ENCODE measurements around the gene LRTM1.
A peak's percentile ranks its signal among the peaks of the same experiment; 100 is the strongest.

The LRTM1 gene

DNA sequence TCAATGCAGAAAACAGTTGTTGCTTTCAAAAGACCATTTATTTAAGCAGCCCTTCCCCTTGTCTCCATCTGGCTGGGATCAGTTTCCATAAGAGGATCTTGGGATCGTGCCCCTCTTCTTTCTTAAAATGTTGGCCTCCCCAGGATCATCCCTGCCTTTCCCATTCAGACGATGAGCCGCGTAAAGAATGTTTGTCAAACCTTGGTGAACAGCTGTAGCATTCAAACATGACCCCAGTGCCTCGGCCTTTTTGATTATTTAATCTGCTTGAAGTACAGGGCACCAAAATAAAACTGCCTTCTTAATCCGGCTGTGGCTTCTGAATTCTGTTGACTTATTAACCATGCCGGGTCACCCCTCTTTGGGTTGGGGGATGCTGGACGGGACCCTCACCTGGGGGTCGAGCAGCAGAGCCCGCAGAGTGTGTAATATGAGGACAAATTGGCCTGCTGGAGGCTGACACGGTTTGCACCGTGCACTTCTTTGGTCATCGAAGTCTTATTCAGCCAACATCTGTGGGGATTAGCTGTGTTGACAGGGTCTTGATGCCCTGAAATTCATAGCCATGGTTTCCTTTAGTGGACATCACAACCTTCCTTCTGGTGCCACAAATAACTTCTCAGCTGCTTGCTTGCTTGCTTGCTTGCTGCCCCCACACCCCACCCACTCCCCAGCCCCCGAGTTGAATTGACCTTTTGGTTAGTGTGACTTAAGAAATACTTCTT, at the start of gene LRTM1:
TSS of gene LRTM1 (minus strand) at position 14 of the 725 bp plus-strand sequence. CDS start 148 bp downstream, outside the sequence.
- no peak for DNase-seq

DNA sequence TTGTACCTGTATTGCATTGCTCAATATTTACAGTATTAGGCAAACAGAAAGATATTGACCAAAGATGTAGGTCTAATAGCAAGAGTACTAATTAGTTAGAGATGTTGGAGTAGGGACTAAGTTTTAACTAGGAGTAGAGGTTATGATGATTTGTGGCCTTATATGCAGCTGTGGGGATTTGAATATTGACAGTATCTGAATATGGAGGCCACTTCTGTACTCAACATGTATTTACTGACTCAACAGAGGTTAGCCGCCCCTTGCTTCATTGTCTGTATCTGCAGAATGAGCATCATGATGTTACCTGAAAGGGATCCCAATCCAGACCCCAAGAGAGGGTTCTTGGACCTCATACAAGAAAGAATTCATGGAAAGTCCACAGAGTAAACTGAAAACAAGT, 49.6 kb upstream of the LRTM1 start:
- no peak for DNase-seq

DNA sequence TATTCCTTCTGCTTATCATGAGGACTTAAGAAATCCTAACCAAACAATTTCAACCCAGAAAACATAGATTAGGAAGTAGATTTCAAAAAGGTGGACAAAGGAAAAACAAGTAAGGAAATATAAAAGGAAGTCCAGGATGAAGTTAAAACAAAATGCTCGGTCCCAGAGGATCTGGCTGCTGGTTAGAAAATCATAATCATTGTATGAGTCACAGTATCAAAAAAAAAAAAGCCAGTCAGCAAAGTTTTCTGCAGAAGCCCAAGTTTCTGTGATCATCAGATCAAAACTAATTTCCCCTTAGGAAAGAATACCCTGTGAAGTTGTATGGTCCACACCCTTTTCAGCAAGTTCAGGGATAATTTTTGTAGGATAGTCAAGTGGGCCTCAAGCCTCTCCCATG, 43.0 kb upstream of the LRTM1 start:
- no peak for DNase-seq

DNA sequence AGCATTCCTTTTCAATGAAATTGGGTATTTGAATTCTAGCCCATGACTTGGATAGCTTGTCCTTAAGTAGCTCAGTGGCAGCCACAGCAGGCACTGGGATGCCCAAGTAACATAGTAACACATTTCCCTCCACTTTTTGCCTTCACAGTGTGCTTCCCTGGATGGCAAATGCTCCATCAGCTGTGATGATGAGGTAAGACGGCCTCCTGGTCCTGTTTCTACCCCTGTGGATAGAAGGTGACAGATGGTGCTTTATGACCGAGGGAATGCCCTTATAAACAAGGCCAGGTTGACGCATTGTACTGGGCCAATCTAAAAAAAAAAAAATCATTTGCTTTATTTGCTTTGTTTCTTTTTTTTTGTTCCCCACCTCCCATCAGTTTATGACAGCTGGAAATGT, 41.8 kb upstream of the LRTM1 start:
- no peak for DNase-seq

DNA sequence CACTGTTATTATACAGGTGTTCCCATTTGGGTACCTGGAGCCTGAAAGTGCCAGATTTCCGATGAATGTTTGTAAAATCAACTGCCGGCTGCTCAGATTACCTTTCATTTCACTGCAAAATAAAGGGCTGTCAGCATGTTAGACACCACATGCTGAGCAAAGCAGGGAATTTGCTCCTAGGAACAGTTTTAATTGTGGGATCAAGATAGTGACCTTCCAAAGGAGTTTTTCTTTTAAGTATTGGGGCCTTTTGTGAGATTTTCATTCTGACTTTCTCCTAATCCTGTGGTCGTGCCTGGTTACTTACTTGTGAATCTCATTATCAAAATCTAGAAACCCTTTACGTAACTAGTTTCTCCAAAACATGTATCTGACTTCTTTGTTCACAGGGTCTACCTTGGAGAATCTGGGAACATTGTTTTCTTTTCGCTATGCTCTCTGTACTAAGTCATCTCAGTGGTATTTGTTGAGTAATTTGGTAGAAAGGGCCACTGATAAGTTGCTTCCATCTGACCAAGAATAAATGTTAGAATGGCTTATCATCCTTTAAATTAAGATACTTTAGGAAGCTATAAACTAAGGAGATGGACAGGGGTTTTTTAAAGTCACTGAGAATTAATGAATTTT, 40.8 kb upstream of the LRTM1 start:
- no peak for DNase-seq

DNA sequence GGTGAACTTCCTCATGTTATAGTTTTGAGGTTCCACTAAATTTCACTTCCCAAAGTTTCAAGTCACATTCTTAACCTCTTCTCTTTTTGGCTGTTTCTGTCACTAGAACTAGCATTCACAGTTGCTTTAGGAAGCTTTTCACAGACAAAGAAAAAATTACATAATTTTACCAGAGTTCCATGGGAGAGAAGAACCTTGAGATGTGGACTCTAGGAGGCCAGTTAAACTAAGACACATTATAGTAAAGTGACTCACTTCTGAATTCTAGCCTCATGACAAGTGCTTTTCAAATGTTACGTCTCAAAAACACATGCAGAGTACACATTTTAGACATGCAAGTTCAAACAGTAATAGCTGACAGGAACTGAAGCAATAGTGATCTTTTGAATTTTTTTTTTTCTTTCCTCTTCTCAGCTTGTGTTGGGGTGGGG, 39.9 kb upstream of the LRTM1 start:
- no peak for DNase-seq

DNA sequence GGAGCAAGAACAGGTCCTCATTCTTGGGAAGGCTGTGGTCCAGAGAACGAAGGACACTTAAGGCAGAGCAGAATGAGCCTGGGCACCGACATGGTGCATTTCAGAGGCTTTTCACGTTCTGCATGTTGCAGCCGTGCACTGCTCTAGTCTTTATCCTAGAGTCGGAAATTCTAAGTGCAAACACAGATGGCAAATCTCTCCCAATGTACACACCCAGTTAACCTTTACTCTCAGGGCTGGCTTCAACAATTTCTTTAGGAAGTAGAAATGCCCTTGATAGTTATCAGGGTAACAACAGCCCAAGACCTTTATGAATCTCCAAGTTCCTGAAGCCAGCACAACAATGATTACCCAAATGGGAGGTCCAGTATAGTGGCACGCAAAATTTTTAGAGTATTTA, 39.1 kb upstream of the LRTM1 start:
- DNase-seq, result no peak

DNA sequence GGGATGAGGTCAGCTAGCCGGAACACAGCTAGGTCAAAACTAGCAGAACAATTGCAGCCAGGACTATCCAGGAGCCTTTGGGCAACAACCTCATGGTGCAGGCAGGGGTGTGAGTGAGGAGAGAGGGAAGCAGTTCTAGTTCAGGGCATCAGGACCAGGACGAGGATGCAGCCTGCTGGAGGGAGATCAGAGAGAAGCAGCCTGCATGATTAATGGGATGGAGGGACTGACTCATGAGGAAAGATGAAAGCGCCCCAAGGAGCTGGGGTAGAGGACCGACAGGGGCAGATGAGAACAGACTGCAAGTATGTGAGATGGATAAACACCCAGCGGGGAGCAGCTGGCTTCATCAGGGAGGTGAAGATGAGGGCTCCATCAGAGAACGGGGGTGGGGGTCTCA, 37.9 kb upstream of the LRTM1 start:
- no peak for DNase-seq

DNA sequence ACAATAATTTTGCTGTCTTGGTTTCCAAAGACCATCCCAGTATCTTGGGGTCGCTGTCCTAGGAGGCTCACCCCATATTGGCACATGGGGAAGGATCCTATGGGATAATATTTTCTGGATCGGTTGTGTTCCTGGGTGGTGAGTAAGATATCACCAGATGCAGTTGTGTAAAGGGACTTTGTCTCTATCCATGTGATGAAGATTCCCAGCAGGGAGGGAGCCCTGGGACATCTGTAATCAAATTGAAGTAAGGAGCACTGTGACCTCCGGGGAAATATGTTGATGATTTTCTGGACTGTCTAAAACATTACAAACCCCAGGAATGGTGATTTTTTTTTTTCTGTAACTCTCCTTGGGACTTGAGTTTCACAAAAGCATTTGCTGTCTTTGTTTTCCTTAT, 36.2 kb upstream of the LRTM1 start:
- DNase-seq, result no peak

DNA sequence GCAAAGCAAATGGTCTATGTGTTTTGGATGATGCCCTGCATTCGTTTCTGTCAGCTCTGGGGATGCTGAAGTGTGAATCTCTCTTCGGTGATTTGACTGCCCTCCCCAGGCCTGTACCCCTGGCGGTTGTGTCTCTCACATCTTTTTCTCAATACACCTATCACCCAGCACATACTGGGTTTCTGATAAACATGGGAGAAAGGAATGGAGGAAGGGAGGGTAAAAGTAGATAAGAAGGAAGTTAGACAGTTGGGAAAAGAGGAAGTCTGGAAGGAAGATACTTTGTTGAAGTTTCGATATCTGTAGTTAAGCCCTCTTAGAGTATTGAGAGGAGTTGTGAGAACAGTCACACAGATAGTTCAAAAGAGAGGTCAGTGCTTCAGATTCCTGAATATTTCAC, 35.8 kb upstream of the LRTM1 start:
- no peak for DNase-seq

DNA sequence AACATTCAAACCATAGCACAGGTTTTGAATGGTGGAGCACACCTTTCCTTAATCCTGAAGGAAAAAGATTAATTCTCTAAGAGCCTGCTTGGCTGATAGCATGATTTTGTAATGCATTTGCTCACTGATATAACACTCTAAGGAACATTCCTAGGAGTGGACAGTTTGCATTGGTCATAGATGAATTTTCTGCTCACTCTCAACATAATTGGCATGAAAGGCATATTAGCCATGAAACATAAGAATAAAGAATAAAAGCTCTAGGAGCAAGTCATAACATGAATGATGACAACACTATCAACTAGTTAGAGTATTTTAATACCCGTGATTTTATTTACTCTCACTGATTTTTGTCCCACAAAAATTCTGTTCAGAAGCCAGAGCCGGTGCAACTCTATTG, 34.3 kb upstream of the LRTM1 start:
- no peak for DNase-seq

DNA sequence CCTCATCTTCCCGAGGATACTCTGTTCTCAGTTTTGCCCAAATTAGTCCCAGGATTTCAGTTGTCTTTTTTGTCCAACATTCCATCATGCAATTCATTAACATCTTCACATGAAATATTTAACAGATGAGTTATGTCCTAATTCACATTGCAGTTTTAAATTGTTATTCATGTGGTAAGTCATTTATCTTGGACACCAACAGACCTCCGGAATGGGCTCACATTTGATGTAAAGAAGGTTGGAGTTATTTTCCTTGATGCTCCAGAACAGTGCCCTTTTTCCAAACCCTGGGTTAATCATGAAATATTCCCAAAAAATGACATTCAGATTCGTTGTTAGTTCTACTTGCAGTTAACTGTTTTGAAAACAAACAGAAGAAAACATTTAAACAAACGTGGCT, 32.8 kb upstream of the LRTM1 start:
- no peak for DNase-seq

DNA sequence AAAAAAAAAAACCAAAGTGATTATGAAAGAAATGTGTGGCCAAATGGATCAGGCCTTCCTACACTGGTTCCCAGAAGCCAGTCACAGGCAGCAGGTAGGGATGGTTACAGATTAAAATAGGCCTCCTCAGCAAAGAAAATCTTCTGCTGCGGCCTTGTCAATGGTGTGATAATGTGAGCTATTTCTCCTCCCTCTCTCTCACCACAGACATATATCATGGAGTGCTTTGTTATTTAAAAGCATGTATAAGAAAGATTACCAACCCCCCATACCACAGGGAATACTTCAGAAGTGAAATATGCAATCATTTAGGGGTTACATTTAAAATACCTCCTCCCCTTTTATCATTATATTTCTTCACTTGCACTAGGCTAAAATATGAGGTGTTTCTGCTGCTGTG, 32.2 kb upstream of the LRTM1 start:
- no peak for DNase-seq

DNA sequence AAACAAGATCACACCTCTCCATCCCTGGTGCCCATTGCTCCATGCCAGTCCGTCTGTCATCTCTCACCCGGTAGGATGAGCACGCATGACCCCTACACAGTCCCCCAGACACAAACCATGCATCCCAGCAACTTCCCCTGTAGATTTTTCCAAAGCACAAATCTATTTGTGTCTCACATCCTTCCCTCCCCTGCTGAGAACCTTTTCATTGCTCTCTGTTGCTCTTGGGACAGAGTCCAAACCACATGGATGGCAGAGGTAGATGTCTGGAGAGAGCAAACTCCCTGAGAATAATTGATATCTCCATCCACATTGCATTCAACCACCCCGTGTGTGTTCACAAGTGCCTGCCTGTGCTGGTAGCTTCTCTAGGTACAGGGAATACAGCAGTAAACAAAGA, 29.9 kb upstream of the LRTM1 start:
- no peak for DNase-seq

DNA sequence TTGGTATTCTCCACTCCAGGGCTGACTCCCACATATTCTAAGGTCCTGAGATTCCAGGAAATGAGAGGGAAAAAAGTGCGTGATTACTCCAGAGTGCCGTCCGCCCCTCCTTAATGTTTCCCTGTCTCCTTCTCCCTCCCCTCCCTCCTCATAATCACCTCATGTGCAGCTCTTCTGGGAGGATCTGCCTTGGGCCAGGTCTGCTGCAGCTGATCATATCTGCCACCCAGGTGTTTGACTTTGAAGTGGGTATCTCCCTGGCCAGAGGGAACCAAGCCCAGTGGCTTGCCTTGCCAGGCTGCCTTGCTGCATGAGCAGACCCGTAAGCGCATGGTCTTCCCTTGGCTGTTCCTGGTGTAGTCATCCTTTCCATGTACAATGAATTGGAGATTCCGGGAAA, 28.1 kb upstream of the LRTM1 start:
- no peak for DNase-seq

DNA sequence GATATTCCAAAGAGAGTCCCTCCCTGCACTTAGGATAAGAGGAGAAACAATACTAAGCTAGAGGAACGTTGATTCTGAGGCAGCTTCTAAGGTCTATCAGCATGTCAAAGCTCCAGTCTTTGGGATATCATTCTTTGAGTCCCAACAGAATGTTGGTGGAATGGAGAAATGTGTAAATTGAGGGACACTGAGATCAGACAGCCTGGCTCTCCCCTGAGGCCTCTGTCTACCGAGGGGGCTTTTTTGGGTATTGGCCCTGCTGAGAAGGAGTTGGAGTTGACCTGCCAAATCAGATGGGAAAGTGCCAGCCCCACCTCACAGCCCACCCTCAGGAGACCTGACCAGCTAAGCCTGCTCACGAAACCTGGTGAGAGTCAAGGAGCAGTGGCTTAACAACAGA, 27.6 kb upstream of the LRTM1 start:
- no peak for DNase-seq

DNA sequence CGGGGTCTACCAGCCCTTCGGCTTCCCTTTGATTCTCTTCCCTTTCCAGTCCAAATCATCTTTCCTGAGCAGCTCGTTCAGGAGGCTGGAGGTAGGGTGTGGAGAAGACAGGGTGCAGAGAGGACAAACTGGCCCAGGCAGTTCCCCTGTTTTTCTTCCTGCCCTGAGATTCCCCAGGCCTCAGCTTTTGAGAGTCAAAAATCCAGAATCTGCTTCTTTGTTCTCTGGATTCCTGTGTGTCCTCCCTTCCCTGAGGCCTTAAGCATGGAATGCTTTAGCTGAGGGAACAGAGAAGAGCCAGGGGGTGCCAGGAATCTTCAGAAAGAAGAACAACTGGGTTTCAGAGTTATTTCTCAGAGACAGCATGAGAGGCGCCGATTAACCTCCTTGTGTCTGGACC, 26.7 kb upstream of the LRTM1 start:
- no peak for DNase-seq

DNA sequence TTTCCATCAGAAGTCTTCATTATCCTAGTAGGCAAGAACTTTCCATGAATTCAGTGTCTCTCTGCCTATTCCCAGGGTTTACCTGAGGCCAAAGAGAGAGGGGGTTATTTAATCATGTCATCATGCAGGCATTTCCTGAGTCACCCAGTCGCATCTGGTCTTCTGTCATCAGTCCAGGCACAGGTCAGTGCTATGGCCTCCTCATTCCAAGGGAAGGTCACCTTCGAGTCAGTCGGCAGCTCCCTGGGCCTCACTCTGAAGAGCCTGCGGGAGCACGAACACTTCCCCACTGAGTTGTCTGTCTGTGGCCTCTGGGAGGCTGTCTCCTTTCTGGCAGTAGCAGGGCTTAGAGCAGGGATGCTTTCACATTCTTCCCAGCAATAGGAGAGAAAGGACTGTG, 26.2 kb upstream of the LRTM1 start:
- no peak for DNase-seq

DNA sequence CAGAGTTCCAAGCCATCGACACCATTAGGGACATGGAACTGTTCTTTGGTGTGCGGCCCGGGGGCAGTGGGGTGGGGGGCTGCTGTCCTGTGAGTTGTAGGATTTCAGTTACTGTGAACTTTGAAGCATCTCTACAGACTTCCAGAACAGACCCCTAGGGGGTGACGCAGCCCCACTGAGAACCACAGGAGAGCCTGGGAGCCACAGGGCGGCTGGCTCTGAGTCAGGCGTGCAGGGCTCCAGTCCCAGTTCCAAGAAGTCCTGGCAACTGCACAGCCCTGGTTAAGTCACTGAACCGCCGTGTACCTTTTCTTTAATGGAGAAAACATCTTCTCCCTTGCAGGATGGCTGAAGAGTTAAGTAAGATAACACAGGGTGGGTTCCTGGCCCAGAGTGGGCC, 23.5 kb upstream of the LRTM1 start:
- peak; percentile 19 for DNase-seq

DNA sequence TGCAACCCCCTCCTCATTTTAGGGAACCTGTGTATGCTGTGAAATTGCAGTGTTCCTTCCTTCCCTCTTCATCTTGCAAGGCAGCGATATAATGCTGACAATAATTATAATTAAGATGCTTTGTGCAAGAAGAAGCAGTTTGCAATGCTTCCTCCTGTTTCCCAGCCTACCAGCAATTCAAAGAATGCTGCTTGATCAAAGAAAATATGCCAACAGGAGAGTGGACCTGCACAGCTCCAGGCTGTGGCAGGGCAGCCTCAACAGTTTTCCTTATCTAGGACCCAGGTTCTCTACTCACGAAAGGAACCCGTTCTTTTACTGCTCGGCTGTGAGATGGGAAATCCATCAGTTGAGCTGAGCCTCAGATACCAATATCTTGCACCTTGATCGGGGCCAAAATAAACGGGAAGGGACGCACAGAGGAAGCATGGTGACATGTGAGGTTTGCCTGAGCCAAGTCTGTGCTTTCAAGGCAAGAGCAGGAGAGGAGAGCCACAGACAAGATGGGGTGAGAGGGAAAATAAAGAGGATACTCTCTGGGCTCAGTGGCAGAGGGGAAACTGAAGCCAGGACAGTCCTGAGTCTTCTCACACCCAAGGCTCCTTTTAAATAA, 22.6 kb upstream of the LRTM1 start:
- no peak for DNase-seq

DNA sequence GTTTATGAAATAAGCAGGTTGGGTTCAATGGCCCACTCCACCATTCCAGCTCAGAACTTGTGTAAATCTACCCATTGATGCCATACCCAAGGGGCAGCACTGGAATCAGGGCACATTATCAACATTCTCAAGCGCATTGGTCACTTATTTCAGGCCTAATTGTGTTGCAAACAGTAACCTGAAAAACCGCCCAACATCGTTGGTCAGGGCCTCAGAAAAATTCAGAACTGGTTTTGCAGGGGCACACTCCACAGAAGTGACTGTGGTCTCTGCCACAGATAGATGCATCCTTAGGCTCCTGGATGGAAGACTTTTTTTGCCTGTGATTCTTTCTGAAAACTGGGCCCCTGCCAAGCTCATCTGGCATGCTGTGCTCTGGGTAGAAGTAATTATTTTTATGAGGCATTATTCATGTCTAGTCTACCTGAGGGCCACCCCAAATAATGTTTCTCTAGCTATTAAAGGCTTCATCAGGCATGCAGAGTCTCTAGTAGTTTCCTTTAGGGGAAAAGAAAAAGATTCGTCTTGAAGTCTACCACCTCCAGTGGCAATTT, 21.7 kb upstream of the LRTM1 start:
- no peak for DNase-seq

DNA sequence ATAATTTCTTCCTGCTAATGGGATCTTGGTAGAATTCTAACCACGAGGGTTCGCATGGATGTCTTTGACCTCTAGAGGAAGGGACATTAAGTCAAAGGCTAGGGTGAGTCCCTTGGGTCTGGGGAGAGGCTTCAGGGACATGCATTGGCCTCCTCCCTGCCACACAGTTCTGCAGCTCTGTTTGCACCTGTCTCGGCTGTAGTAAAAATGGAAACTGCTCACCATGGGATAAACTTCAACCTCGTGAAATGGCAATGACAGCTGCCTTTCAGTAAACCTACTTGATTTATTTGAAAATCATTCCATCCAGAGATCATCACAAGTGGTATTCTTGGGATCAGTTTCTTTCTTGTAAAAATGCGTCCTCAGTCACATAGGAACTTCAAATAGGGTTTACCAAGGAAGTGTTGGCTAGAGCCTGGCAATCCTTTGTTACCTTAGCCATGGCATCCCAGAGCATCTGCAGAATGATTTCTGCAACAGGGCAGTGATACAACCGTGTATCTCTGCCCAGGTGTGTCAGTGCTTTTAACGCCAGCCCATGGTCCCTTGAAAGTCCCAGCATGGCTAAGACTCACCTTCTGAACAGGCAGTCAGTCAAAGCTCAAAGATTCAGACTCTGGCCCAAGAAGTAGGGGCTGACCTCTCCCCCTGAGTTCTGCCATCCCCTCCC, 14.0 kb upstream of the LRTM1 start:
- no peak for DNase-seq

DNA sequence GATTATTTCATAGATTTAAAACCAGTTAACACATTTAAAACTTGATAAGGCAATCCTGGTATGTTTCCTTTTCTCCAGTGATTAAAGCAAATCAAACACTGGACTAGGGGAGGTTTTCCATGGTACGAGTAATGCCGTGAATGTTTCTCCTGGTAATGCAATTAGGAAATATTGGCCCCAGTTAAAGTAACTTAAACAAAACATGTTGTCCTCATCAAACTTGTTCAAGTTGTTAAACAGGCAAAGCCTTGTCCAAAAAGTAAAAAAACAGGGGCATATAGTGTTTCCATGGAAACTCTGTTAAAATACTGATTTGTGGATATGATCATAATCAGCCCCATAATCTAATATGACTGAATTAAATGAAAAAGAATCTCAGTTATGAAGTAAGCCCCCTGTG, 13.1 kb upstream of the LRTM1 start:
- no peak for DNase-seq

All from CD4-positive, alpha-beta T cell treated with Interferon gamma for 1 hour (primary cell).